ENCODE results near the gene DENND6B.

DENND6B gene

DNA sequence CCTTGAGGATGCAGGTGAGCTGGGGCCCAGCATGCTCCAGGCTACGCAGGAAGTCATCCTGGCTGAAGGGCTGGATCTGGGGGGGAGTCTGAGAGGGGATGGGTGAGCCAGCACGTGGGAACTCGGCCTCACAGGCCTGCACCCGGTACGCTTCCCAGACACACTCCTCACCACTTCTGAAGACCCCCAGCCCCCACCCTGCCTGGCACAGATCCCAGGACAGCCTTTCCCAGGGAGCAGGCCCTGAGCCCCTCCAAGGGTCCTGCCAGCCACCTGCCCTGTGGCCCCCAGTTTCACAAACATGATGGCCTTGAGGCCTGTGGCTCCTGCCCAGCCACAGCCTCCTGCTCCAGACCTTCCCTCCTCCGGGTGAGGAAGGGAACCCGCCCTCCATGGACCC lies 13.8 kb downstream of the DENND6B start:
- no peak for DNase-seq (ENCODE audit: low spot score)
- POLR2A ChIA-PET (ENCODE audit: low non-redundant PET) = interaction anchor here (0.8 kb wide), 1 partner anchor 19 kb away, joined by 3 read pairs; no protein-coding TSS in a partner anchor
- no peak overlapping the region for H3K27ac ChIP-seq
- TF ChIP-seq, protein P1, sequence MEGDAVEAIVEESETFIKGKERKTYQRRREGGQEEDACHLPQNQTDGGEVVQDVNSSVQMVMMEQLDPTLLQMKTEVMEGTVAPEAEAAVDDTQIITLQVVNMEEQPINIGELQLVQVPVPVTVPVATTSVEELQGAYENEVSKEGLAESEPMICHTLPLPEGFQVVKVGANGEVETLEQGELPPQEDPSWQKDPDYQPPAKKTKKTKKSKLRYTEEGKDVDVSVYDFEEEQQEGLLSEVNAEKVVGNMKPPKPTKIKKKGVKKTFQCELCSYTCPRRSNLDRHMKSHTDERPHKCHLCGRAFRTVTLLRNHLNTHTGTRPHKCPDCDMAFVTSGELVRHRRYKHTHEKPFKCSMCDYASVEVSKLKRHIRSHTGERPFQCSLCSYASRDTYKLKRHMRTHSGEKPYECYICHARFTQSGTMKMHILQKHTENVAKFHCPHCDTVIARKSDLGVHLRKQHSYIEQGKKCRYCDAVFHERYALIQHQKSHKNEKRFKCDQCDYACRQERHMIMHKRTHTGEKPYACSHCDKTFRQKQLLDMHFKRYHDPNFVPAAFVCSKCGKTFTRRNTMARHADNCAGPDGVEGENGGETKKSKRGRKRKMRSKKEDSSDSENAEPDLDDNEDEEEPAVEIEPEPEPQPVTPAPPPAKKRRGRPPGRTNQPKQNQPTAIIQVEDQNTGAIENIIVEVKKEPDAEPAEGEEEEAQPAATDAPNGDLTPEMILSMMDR (conservative IDR thresholded peaks at IDR 0.05; ENCODE audit: low read depth) = no peak
- CTCF ChIA-PET = no interaction called here

DNA sequence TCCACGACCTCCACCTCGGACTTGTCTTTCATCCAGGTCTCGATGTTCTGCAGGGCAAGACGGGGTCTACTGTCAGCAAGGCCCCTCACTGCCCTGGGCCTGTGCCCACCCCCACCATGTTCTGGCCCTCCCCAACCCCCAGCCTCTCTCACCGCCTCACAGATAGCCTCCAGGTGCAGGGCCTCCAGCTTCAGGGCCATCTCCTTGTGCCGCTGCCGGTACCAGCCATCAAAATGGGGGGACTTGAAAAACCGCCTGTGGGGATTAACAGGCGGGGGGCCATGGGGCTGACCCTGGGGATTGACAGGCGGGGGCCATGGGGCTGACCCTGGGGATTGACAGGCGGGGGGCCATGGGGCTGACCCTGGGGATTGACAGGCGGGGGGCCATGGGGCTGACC lies 14.4 kb downstream of the DENND6B start:
- CTCF ChIA-PET = interaction anchor here (0.9 kb wide), 1 partner anchor 37 kb away, joined by 4 read pairs; no protein-coding TSS in a partner anchor

DNA sequence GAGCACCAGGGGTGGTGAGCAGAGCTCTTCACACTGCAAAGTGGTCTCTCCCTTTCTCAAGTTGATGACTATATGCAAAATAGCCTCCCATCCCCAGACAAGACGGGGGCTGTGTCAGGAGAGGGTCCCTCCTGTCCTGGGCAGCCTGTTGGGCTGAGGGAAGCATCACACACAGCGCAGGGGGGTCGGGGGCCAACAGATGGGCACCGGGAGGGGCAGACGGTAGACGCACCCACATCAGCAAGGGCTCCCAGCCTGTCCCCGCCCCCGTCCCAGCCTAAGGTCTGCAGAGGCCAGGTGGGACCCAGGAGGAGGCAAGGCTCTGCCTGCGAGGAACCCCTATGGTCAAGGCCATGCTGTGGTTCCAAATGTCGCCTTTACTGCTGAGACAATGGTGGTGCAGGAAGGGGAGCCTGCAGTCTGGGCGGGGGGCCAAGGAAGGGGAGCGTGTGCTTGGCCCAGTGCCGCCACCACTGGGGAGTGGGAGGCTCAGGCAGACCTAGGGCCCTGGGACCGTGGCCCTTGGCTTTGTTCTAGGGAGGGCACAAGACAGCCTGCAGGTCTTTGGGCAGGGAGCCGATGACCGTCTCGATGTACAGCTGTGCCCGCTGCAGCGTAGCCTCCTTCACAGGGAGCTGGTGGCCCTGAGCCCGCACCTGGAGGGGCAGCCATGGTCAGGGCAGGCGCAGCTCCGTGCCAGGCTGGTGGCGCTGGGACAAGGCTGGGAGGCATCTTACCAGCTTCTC lies 15.0 kb downstream of the DENND6B start:
- H3K27ac ChIP-seq = peak overlapping the region; percentile 2; the same call in 1 of the 2 replicates
- no peak for DNase-seq (ENCODE audit: low spot score)
- POLR2A ChIA-PET (ENCODE audit: low non-redundant PET) = interaction anchor here (0.8 kb wide), 1 partner anchor 17 kb away, joined by 3 read pairs; no protein-coding TSS in a partner anchor
- CTCF ChIA-PET = interaction anchor here (0.9 kb wide), 1 partner anchor 36 kb away, joined by 4 read pairs; no protein-coding TSS in a partner anchor
- TF ChIP-seq, protein P1 (conservative IDR thresholded peaks at IDR 0.05; ENCODE audit: low read depth) = no peak

More for the DNA sequence above, 14.4 kb downstream of the DENND6B start:
- H3K27ac ChIP-seq = no peak overlapping the region
- POLR2A ChIA-PET (ENCODE audit: low non-redundant PET) = interaction anchor here (0.8 kb wide), 1 partner anchor 18 kb away, joined by 3 read pairs; no protein-coding TSS in a partner anchor
- DNase-seq (ENCODE audit: low spot score) = no peak
- TF ChIP-seq, protein P1 (conservative IDR thresholded peaks at IDR 0.05; ENCODE audit: low read depth) = no peak

DNA sequence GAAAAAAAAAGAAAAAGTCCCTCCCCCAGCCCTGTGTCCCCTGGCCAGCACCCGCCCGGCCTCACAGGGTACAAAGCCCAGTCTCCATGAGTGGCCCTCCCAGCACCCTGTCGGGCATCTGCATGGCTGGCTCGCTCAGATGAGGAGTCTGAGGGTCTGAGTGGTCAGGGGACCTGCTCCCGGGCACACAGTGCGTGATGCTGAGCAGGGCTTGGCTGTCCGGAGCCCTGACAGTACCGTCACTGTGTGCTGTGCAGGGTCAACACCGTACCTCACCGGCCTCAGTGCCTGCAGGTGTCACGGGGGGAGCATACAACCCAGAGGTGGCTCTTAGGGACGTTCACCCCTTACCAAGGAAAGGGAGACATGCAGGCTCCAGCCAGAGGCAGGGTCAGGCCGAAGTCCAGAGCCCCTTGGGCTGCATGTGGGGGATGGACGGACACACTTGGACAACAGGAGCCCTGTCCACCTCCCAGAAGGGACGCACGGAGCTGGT lies 15.8 kb downstream of the DENND6B start:
- POLR2A ChIA-PET (ENCODE audit: low non-redundant PET) = no interaction called here
- DNase-seq (ENCODE audit: low spot score) = no peak
- peak overlapping the region; percentile 2; the same call in 1 of the 2 replicates for H3K27ac ChIP-seq
- CTCF ChIA-PET = interaction anchor here (0.7 kb wide), 1 partner anchor 39 kb away, joined by 3 read pairs; no protein-coding TSS in a partner anchor
- TF ChIP-seq, protein P1 (conservative IDR thresholded peaks at IDR 0.05; ENCODE audit: low read depth) = no peak

DNA sequence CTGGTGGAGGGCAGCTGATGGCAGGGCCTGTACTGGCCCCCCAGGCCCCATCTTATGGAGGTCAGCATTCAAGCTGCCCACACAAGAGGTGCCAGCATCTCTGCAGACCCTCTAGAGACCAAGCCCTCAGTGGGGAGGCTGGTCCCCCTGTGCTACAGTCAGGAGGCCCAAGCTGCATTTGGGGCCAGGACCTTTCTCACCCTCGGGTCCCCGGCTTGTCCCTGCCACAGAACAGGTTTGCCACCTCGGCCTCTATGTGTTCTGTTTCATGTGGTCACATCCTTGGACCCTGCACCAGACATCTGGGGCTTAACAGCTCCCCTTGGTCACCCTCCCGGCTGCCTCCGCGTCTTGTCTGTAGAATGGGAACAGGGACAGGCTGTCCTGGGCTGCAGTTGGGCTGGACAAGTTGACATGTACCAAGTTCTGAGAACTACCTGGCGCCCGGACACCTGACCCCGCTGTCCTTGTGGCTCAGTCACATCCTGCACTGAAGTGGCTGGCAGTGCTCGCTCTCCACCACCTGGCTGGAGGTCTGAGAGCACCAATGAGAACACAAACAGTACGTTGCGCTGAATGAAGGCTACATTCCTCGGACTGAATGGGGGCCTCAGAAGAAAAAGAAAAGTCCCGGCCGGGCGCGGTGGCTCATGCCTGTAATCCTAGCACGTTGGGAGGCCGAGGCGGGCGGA lies 16.6 kb downstream of the DENND6B start:
- DNase-seq (ENCODE audit: low spot score) = no peak
- CTCF ChIA-PET = interaction anchor here (0.7 kb wide), 2 partner anchors 16 to 38 kb away, joined by 3 read pairs; partner anchors contain the start of gene DENND6B
- POLR2A ChIA-PET (ENCODE audit: low non-redundant PET) = no interaction called here
- TF ChIP-seq, protein P1 (conservative IDR thresholded peaks at IDR 0.05; ENCODE audit: low read depth) = no peak
- H3K27ac ChIP-seq = peak overlapping the region; percentile 100

DNA sequence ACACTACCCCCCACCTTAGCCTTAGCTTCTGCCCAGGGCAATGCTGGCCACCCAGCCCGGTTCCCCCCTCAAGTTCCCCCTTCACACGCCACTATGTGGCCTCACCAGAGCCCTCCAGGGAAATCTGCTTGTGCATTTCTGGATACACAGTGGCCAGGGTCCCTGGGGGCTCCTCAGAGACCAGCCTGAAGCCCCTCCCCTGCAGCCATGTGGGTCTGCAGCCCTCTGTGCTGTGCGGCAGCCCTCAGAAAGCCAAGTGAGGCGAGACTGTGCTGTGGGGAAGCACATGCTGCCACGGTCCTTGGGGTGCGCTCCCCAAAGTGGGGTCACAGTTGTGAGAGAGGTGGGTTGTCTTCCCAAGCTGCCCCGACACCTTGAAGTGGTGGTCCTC lies 17.2 kb downstream of the DENND6B start:
- ChIA-PET POLR2A (ENCODE audit: low non-redundant PET) (no interaction called here), CTCF (no interaction called here)
- TF ChIP-seq, protein P1 (conservative IDR thresholded peaks at IDR 0.05; ENCODE audit: low read depth) = no peak
- H3K27ac ChIP-seq = peak overlapping the region; percentile 100
- no peak for DNase-seq (ENCODE audit: low spot score)

All from RWPE1 (cell line).